K562 (cell line): Measurements from ENCODE around the gene ACAP3. TPM values are rescaled to one million over a fixed set of nuclear protein-coding genes. Genes with fewer than 3 reads are reported as not detected.

Experiments
- CSDE1 ChIP-seq, 2 experiments: fragments of 450-650 bp; IDR thresholded peaks; 2 replicates each; pipeline ENCODE4 v1.6.1; 2016; ENCODE audit warnings: mild to moderate bottlenecking in 1 of 2
- GABPB1 ChIP-seq: sonication (generic); formaldehyde crosslinking; IDR thresholded peaks from 2 replicates; pipeline ENCODE4 v1.8.0; 2022; ENCODE audit warnings: mild to moderate bottlenecking, missing genetic modification reagents
- HCFC1 ChIP-seq: IDR thresholded peaks from 2 replicates; pipeline ENCODE4 v1.6.1; 2012; ENCODE audit warnings: low read depth, low read length, improper control_type of control experiment
- HNRNPK ChIP-seq: fragments of 200-400 bp; formaldehyde crosslinking; IDR thresholded peaks from one replicate; pipeline ENCODE4 v1.6.1; 2018; ENCODE audit warnings: mild to moderate bottlenecking, low read depth, low read length; ENCODE audit not compliant: poor library complexity, severe bottlenecking
- MTA1 ChIP-seq: fragments of 450-650 bp; IDR thresholded peaks from 2 replicates; pipeline ENCODE4 v1.6.1; 2017; ENCODE audit warnings: borderline replicate concordance
- SMARCC2 ChIP-seq: fragments of 450-650 bp; IDR thresholded peaks from 2 replicates; pipeline ENCODE4 v1.6.1; 2017; ENCODE audit warnings: antibody characterized with exemption, moderate library complexity, mild to moderate bottlenecking, low read depth
- SP1 ChIP-seq: sonication (generic); formaldehyde crosslinking; IDR thresholded peaks from 2 replicates; pipeline ENCODE4 v1.8.1; 2022; ENCODE audit warnings: mild to moderate bottlenecking, missing genetic modification reagents
- SPI1 ChIP-seq: IDR thresholded peaks from 2 replicates; pipeline ENCODE4 v1.6.1; 2011; ENCODE audit warnings: low read depth, low read length, control low read depth, borderline replicate concordance
- TEAD4 ChIP-seq, 2 experiments: sonication (generic) in 1 of 2; formaldehyde crosslinking in 1 of 2; IDR thresholded peaks; 2 replicates each; pipeline versions ENCODE4 v1.6.1 to v1.8.0; 2012 to 2022; ENCODE audit warnings: borderline replicate concordance in 1 of 2, inconsistent platforms in 1 of 2, low read length in 1 of 2, mild to moderate bottlenecking in 1 of 2, missing genetic modification reagents in 1 of 2
- ZNF212 ChIP-seq: fragments of 450-650 bp; formaldehyde crosslinking; IDR thresholded peaks from 2 replicates; pipeline ENCODE4 v1.4.0; 2020; ENCODE audit warnings: mild to moderate bottlenecking
- ZNF311 ChIP-seq: fragments of 250-450 bp; sonication (Bioruptor Pico); IDR thresholded peaks from 2 replicates; pipeline ENCODE4 v1.4.0; 2020; ENCODE audit warnings: mild to moderate bottlenecking, moderate library complexity
- ZNF41 ChIP-seq: fragments of 250-450 bp; sonication (Bioruptor Pico); conservative IDR thresholded peaks from 2 replicates; pipeline ENCODE4 v1.4.0; 2020; ENCODE audit warnings: mild to moderate bottlenecking
- ZNF431 ChIP-seq: sonication (generic); formaldehyde crosslinking; IDR thresholded peaks from 2 replicates; pipeline ENCODE4 v1.8.0; 2022; ENCODE audit warnings: mild to moderate bottlenecking, missing genetic modification reagents
- ZNF766 ChIP-seq: fragments of 200-800 bp; sonication (Bioruptor generic); conservative IDR thresholded peaks from 2 replicates; pipeline ENCODE4 v1.6.1; 2016; ENCODE audit warnings: missing genetic modification characterization, missing compliant biosample characterization
- ZNF780A ChIP-seq: fragments of 250-450 bp; sonication (Bioruptor Pico); IDR thresholded peaks from 2 replicates; pipeline ENCODE4 v1.5.0; 2021; ENCODE audit warnings: mild to moderate bottlenecking
- polyA plus RNA-seq, 8 experiments: library from polyadenylated mRNA; depleted of rRNA in 4 of 8; stranded (reverse) in 5 of 8; unstranded in 3 of 8; fragments of >200 nt; fragmentation: Nextera tagmentation in 2 of 8; fragmentation: Illumina TruSeq in 1 of 8; extraction: Ambion mirVana in 2 of 8; extraction: Trizol in 1 of 8; gene quantifications; 2 replicates each; pipeline versions ENCODE4 v1.2.1 to v1.2.3, GENCODE V29; 2011 to 2014; ENCODE audit warnings: inconsistent platforms in 1 of 8, missing spikeins in 1 of 8
- total RNA-seq, 7 experiments: library from RNA; depleted of rRNA in 6 of 7; stranded (reverse); fragments of >200 nt in 6 of 7; fragmentation: Illumina TruSeq in 2 of 7; extraction: Trizol in 2 of 7; gene quantifications; 2 replicates each; pipeline versions ENCODE4 v1.2.1 to v1.2.3, GENCODE V29; 2011 to 2021; ENCODE audit warnings: low replicate concordance in 1 of 7
- TF ChIP-seq, protein P1 (sequence below), 2 experiments: fragments of 450-650 bp; formaldehyde crosslinking in 1 of 2; IDR thresholded peaks; 2 replicates each; pipeline versions ENCODE4 v1.4.0 to v1.6.1; 2014 to 2020; ENCODE audit warnings: mild to moderate bottlenecking in 2 of 2, borderline replicate concordance in 1 of 2, low read depth in 1 of 2
- TF ChIP-seq, protein P2 (sequence below): fragments of 450-650 bp; formaldehyde crosslinking; IDR thresholded peaks from 2 replicates; pipeline ENCODE4 v1.4.0; 2020; ENCODE audit warnings: mild to moderate bottlenecking, mixed read lengths
- TF ChIP-seq, protein P3 (sequence below): fragments of 250-450 bp; sonication (Bioruptor Pico); IDR thresholded peaks from 2 replicates; pipeline ENCODE4 v1.8.0; 2021; ENCODE audit warnings: moderate library complexity, mild to moderate bottlenecking, inconsistent platforms

The ACAP3 gene
- total and polyA plus RNA-seq, 9 of the 15 experiments (the other 6 are each of a cell fraction or from before 2014, with no cell fraction given): 0.01 to 49.0 (median 12.0) TPM

GRCh38 chr1:1293263-1294249 is 14.2 kb downstream of the ACAP3 start (continued):
- TF ChIP-seq TEAD4 (IDR thresholded peaks at IDR 0.05; ENCODE audit: low read length) (no peak), TEAD4 (CRISPR knock-in tag; IDR thresholded peaks at IDR 0.05; ENCODE audit: borderline replicate concordance) (no peak), SP1 (peak; percentile 95), HNRNPK (peak; percentile 60), SMARCC2 (no peak), HCFC1 (no peak), ZNF780A (CRISPR knock-in tag) (no peak), SPI1 (no peak), ZNF41 (no peak), ZNF766 (no peak), MTA1 (no peak), GABPB1 (CRISPR knock-in tag) (no peak), CSDE1 (IDR thresholded peaks at IDR 0.05) (no peak), ZNF212 (CRISPR knock-in tag) (no peak), ZNF311 (CRISPR knock-in tag) (no peak), ZNF431 (CRISPR knock-in tag) (no peak; the same call in 1 of the 2 replicates)
- TF ChIP-seq, protein P1, sequence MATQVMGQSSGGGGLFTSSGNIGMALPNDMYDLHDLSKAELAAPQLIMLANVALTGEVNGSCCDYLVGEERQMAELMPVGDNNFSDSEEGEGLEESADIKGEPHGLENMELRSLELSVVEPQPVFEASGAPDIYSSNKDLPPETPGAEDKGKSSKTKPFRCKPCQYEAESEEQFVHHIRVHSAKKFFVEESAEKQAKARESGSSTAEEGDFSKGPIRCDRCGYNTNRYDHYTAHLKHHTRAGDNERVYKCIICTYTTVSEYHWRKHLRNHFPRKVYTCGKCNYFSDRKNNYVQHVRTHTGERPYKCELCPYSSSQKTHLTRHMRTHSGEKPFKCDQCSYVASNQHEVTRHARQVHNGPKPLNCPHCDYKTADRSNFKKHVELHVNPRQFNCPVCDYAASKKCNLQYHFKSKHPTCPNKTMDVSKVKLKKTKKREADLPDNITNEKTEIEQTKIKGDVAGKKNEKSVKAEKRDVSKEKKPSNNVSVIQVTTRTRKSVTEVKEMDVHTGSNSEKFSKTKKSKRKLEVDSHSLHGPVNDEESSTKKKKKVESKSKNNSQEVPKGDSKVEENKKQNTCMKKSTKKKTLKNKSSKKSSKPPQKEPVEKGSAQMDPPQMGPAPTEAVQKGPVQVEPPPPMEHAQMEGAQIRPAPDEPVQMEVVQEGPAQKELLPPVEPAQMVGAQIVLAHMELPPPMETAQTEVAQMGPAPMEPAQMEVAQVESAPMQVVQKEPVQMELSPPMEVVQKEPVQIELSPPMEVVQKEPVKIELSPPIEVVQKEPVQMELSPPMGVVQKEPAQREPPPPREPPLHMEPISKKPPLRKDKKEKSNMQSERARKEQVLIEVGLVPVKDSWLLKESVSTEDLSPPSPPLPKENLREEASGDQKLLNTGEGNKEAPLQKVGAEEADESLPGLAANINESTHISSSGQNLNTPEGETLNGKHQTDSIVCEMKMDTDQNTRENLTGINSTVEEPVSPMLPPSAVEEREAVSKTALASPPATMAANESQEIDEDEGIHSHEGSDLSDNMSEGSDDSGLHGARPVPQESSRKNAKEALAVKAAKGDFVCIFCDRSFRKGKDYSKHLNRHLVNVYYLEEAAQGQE (IDR thresholded peaks at IDR 0.05; ENCODE audit: borderline replicate concordance): no peak
- TF ChIP-seq, protein P1 (CRISPR knock-in tag; IDR thresholded peaks at IDR 0.05; ENCODE audit: low read depth): no peak
- TF ChIP-seq, protein P2, sequence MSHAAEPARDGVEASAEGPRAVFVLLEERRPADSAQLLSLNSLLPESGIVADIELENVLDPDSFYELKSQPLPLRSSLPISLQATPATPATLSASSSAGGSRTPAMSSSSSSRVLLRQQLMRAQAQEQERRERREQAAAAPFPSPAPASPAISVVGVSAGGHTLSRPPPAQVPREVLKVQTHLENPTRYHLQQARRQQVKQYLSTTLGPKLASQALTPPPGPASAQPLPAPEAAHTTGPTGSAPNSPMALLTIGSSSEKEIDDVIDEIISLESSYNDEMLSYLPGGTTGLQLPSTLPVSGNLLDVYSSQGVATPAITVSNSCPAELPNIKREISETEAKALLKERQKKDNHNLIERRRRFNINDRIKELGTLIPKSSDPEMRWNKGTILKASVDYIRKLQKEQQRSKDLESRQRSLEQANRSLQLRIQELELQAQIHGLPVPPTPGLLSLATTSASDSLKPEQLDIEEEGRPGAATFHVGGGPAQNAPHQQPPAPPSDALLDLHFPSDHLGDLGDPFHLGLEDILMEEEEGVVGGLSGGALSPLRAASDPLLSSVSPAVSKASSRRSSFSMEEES (CRISPR knock-in tag): no peak
- TF ChIP-seq, protein P3, sequence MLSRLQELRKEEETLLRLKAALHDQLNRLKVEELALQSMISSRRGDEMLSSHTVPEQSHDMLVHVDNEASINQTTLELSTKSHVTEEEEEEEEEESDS (CRISPR knock-in tag): no peak
